GM12878 (cell line): ENCODE measurements around the gene MCEE.

Experiments used
- POLR2A ChIP-seq: IDR thresholded peaks from 2 replicates; pipeline ENCODE4 v1.6.1; 2011; ENCODE audit warnings: low read depth, mild to moderate bottlenecking, low read length
- TF ChIP-seq, protein P1 (sequence below), 3 experiments: IDR thresholded peaks in 2 of 3; conservative IDR thresholded peaks in 1 of 3; 2 replicates each; pipeline ENCODE4 v1.5.1; 2011; ENCODE audit warnings: low read depth in 3 of 3, low read length in 3 of 3, mild to moderate bottlenecking in 3 of 3, control low read depth in 2 of 3, moderate library complexity in 2 of 3, inconsistent platforms in 1 of 3, mixed read lengths in 1 of 3; ENCODE audit not compliant: control insufficient read depth in 2 of 3, insufficient read depth in 1 of 3; ENCODE audit errors: extremely low read depth in 1 of 3

DNA sequence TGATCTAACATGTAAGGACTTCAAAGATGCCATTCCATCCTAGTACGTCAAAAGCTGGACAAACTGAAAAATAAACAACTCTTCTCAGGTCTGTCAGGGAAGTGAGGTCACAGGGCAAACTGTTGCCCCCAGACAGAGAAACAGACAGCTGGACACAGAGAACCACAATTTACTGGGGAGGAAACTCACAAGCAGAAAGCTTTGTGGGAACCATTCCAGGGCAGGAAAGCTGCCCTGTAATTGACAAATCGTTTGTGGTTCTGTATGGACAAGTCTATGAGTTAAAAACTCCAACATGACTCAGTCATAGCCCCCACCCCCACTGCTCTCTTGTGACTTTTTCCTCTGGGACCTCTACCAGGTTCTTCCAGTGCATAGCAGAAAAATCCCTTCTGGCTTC lies 28.4 kb downstream of the MCEE start:
- TF ChIP-seq, protein P1, sequence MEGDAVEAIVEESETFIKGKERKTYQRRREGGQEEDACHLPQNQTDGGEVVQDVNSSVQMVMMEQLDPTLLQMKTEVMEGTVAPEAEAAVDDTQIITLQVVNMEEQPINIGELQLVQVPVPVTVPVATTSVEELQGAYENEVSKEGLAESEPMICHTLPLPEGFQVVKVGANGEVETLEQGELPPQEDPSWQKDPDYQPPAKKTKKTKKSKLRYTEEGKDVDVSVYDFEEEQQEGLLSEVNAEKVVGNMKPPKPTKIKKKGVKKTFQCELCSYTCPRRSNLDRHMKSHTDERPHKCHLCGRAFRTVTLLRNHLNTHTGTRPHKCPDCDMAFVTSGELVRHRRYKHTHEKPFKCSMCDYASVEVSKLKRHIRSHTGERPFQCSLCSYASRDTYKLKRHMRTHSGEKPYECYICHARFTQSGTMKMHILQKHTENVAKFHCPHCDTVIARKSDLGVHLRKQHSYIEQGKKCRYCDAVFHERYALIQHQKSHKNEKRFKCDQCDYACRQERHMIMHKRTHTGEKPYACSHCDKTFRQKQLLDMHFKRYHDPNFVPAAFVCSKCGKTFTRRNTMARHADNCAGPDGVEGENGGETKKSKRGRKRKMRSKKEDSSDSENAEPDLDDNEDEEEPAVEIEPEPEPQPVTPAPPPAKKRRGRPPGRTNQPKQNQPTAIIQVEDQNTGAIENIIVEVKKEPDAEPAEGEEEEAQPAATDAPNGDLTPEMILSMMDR (IDR thresholded peaks at IDR 0.05 in 2 of 3, conservative IDR thresholded peaks at IDR 0.05 in 1 of 3; ENCODE audit: control insufficient read depth in 2 of 3, extremely low read depth in 1 of 3, insufficient read depth in 1 of 3, low read depth in 3 of 3, low read length in 3 of 3), result no peak
- no peak for TF ChIP-seq POLR2A
